Neural cell (in vitro differentiated cells): ENCODE data around the gene INMT. TPM values are rescaled to one million over a fixed set of nuclear protein-coding genes. Genes with fewer than 3 reads are reported as not detected.

Experiments
- H2AFZ ChIP-seq: fragments of 200-600, 300-800 bp; sonication (generic), shearing (Covaris generic); 2 replicates; pipeline ENCODE4 v1.6.0; 2014; ENCODE audit warnings: low read depth, mild to moderate bottlenecking, antibody characterized with exemption, low read length, moderate library complexity
- H3F3A ChIP-seq: fragments of 200-600 bp; shearing (Covaris generic); 2 replicates; pipeline ENCODE4 v1.6.1; 2016; ENCODE audit warnings: mild to moderate bottlenecking, moderate library complexity, mixed read lengths, antibody characterized with exemption, low read length; ENCODE audit not compliant: insufficient read depth, poor library complexity, severe bottlenecking
- H3K27ac ChIP-seq: fragments of 200-600, 300-800 bp; sonication (generic), shearing (Covaris generic); 2 replicates; pipeline ENCODE4 v1.5.1; 2014; ENCODE audit warnings: mild to moderate bottlenecking, low read length, moderate library complexity
- H3K27me3 ChIP-seq: fragments of 300-800, 200-600 bp; sonication (generic), shearing (Covaris generic); 2 replicates; pipeline ENCODE4 v1.6.0; 2014; ENCODE audit warnings: mild to moderate bottlenecking, low read depth, low read length, moderate library complexity; ENCODE audit not compliant: insufficient read depth
- H3K36me3 ChIP-seq: fragments of 300-800, 200-600 bp; sonication (generic), shearing (Covaris generic); 2 replicates; pipeline ENCODE4 v1.5.1; 2014; ENCODE audit warnings: mild to moderate bottlenecking, antibody characterized with exemption, low read length, moderate library complexity; ENCODE audit not compliant: insufficient read depth
- H3K4me2 ChIP-seq: fragments of 300-800, 200-600 bp; sonication (generic), shearing (Covaris generic); 2 replicates; pipeline ENCODE4 v1.6.0; 2014; ENCODE audit warnings: mild to moderate bottlenecking, low read length
- H3K4me3 ChIP-seq: fragments of 300-800, 200-600 bp; sonication (generic), shearing (Covaris generic); 2 replicates; pipeline ENCODE4 v1.5.1; 2014; ENCODE audit warnings: mild to moderate bottlenecking, low read length, moderate library complexity
- H3K79me2 ChIP-seq: fragments of 200-600 bp; shearing (Covaris generic); replicated peaks from 2 replicates; pipeline ENCODE4 v1.6.0; 2014; ENCODE audit warnings: mild to moderate bottlenecking, low read length, moderate library complexity; ENCODE audit not compliant: insufficient read depth
- H3K9ac ChIP-seq: fragments of 300-800, 200-600 bp; sonication (generic), shearing (Covaris generic); 2 replicates; pipeline ENCODE4 v1.6.1; 2016; ENCODE audit warnings: mild to moderate bottlenecking, low read length, mixed read lengths
- H3K9me2 ChIP-seq: fragments of 200-600 bp; shearing (Covaris generic); 2 replicates; pipeline ENCODE4 v1.6.1; 2016; ENCODE audit warnings: mild to moderate bottlenecking, low read length, mixed read lengths; ENCODE audit not compliant: insufficient read depth
- H3K9me3 ChIP-seq: fragments of 200-600, 300-800 bp; sonication (generic), shearing (Covaris generic); 2 replicates; pipeline ENCODE4 v1.6.1; 2016; ENCODE audit warnings: mild to moderate bottlenecking, mixed run types, low read length, moderate library complexity, mixed read lengths
- H4K20me1 ChIP-seq: fragments of 200-600 bp; shearing (Covaris generic); 2 replicates; pipeline ENCODE4 v1.6.1; 2016; ENCODE audit warnings: mild to moderate bottlenecking, mixed run types; ENCODE audit not compliant: insufficient read depth
- EP300 ChIP-seq: fragments of 450-650 bp; conservative IDR thresholded peaks from 2 replicates; pipeline ENCODE4 v1.6.1; 2014; ENCODE audit warnings: antibody characterized with exemption, mild to moderate bottlenecking, moderate library complexity; ENCODE audit not compliant: poor library complexity, severe bottlenecking
- EZH2 ChIP-seq: fragments of 200-600, 300-800 bp; shearing (Covaris generic), sonication (generic); IDR thresholded peaks from 2 replicates; pipeline ENCODE4 v1.6.1; 2014; ENCODE audit warnings: antibody characterized with exemption, low read length, borderline replicate concordance, mild to moderate bottlenecking; ENCODE audit not compliant: insufficient read depth, poor library complexity, severe bottlenecking
- MXI1 ChIP-seq: fragments of 450-650 bp; conservative IDR thresholded peaks from 2 replicates; pipeline ENCODE4 v1.6.1; 2014; ENCODE audit warnings: antibody characterized with exemption, mild to moderate bottlenecking; ENCODE audit not compliant: poor library complexity, severe bottlenecking
- POLR2AphosphoS5 ChIP-seq: IDR thresholded peaks from 2 replicates; pipeline ENCODE4 v1.6.1; 2012
- RAD21 ChIP-seq: fragments of 450-650 bp; conservative IDR thresholded peaks from 2 replicates; pipeline ENCODE4 v1.6.1; 2014; ENCODE audit warnings: antibody characterized with exemption, mild to moderate bottlenecking, moderate library complexity
- SMC3 ChIP-seq: fragments of 450-650 bp; conservative IDR thresholded peaks from 2 replicates; pipeline ENCODE4 v1.6.1; 2014; ENCODE audit warnings: antibody characterized with exemption, mild to moderate bottlenecking, moderate library complexity; ENCODE audit not compliant: poor library complexity
- TAF1 ChIP-seq: IDR thresholded peaks from 2 replicates; pipeline ENCODE4 v1.6.1; 2012; ENCODE audit warnings: low read depth
- polyA plus RNA-seq: library from polyadenylated mRNA; depleted of rRNA; stranded (reverse); fragments of >200 nt; gene quantifications from 2 replicates; pipeline ENCODE4 v1.2.3, GENCODE V29; 2014
- TF ChIP-seq, protein P1 (sequence below): fragments of 450-650 bp; IDR thresholded peaks from 2 replicates; pipeline ENCODE4 v1.5.1; 2014; ENCODE audit warnings: antibody characterized with exemption, mild to moderate bottlenecking, moderate library complexity; ENCODE audit not compliant: poor library complexity, severe bottlenecking
- TF ChIP-seq, protein P2 (sequence below): IDR thresholded peaks from 2 replicates; pipeline ENCODE4 v1.6.1; 2012; ENCODE audit warnings: borderline replicate concordance

INMT gene
- polyA plus RNA-seq, 1 donor from 2014 or later = 0.66 TPM

DNA sequence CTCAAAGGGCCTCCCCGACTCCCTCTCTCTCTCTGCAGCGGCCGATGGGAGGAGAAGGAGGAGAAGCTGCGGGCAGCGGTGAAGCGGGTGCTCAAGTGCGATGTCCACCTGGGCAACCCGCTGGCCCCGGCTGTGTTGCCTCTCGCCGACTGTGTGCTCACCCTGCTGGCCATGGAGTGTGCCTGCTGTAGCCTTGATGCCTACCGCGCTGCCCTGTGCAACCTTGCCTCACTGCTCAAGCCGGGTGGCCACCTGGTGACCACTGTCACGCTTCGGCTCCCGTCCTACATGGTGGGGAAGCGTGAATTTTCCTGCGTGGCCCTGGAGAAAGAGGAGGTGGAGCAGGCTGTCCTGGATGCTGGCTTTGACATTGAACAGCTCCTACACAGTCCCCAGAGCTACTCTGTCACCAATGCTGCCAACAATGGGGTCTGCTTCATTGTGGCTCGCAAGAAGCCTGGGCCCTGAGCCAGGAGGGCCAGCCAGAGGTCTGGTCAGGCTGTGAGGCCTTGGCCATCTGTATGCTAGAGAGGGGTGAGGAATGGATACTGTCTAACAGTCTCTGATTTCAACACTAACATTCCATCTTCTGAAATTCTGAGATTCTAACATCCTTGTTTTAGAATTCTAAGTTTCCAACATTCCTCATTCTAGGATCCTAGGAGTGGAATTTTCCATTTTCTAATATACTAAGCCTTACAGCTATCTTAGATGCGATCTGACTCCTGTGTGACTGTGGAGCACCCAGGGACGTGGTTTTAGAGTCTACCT lies 3.6 kb downstream of the INMT start:
- H4K20me1 ChIP-seq = no peaks in the 10 kb centered on the region
- no peaks in the 10 kb centered on the region for H3K36me3 ChIP-seq
- no peak overlapping the region for H2AFZ ChIP-seq
- H3K9me2 ChIP-seq = no peaks in the 10 kb centered on the region
- H3K9me3 ChIP-seq = no peaks in the 10 kb centered on the region
- H3K4me3 ChIP-seq = no peak overlapping the region
- no peaks in the 10 kb centered on the region for H3K79me2 ChIP-seq
- no peaks in the 10 kb centered on the region for H3K27me3 ChIP-seq
- H3F3A ChIP-seq = no peaks in the 10 kb centered on the region
- H3K9ac ChIP-seq = no peak overlapping the region
- H3K4me2 ChIP-seq = no peak overlapping the region
- H3K27ac ChIP-seq = no peak overlapping the region
- TF ChIP-seq EZH2 (no peak), SMC3 (no peak), MXI1 (no peak), RAD21 (no peak), POLR2AphosphoS5 (no peak), EP300 (no peak), TAF1 (no peak)
- TF ChIP-seq, protein P1, sequence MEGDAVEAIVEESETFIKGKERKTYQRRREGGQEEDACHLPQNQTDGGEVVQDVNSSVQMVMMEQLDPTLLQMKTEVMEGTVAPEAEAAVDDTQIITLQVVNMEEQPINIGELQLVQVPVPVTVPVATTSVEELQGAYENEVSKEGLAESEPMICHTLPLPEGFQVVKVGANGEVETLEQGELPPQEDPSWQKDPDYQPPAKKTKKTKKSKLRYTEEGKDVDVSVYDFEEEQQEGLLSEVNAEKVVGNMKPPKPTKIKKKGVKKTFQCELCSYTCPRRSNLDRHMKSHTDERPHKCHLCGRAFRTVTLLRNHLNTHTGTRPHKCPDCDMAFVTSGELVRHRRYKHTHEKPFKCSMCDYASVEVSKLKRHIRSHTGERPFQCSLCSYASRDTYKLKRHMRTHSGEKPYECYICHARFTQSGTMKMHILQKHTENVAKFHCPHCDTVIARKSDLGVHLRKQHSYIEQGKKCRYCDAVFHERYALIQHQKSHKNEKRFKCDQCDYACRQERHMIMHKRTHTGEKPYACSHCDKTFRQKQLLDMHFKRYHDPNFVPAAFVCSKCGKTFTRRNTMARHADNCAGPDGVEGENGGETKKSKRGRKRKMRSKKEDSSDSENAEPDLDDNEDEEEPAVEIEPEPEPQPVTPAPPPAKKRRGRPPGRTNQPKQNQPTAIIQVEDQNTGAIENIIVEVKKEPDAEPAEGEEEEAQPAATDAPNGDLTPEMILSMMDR = no peak
- TF ChIP-seq, protein P2, sequence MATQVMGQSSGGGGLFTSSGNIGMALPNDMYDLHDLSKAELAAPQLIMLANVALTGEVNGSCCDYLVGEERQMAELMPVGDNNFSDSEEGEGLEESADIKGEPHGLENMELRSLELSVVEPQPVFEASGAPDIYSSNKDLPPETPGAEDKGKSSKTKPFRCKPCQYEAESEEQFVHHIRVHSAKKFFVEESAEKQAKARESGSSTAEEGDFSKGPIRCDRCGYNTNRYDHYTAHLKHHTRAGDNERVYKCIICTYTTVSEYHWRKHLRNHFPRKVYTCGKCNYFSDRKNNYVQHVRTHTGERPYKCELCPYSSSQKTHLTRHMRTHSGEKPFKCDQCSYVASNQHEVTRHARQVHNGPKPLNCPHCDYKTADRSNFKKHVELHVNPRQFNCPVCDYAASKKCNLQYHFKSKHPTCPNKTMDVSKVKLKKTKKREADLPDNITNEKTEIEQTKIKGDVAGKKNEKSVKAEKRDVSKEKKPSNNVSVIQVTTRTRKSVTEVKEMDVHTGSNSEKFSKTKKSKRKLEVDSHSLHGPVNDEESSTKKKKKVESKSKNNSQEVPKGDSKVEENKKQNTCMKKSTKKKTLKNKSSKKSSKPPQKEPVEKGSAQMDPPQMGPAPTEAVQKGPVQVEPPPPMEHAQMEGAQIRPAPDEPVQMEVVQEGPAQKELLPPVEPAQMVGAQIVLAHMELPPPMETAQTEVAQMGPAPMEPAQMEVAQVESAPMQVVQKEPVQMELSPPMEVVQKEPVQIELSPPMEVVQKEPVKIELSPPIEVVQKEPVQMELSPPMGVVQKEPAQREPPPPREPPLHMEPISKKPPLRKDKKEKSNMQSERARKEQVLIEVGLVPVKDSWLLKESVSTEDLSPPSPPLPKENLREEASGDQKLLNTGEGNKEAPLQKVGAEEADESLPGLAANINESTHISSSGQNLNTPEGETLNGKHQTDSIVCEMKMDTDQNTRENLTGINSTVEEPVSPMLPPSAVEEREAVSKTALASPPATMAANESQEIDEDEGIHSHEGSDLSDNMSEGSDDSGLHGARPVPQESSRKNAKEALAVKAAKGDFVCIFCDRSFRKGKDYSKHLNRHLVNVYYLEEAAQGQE = no peak

DNA sequence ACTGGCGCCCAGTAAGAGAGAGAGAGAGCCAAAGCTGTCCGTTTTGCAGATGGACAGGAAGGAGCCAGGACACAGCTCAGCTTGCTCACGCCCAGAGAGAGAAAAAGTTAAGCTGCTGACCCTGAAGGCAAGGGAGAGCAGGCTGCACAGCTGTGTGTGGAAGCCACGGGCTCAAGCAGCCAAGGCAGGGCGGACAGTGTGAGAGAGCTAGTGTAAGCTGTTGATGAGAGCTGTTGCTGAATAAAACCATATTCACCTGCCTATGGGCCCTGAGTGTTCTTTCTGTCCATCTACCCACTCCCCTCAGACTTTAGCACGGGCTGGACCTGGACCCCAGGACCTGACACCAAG lies 5.4 kb downstream of the INMT start:
- Histone ChIP-seq H2AFZ (no peak overlapping the region), H3F3A (no peaks in the 10 kb centered on the region), H4K20me1 (no peaks in the 10 kb centered on the region), H3K27ac (no peak overlapping the region), H3K4me3 (no peak overlapping the region), H3K79me2 (no peaks in the 10 kb centered on the region), H3K4me2 (no peak overlapping the region), H3K9me2 (no peaks in the 10 kb centered on the region), H3K9me3 (no peaks in the 10 kb centered on the region), H3K36me3 (no peaks in the 10 kb centered on the region), H3K27me3 (no peaks in the 10 kb centered on the region), H3K9ac (no peak overlapping the region)
- TF ChIP-seq TAF1 = no peak
- TF ChIP-seq, protein P1 = no peak
- no peak for TF ChIP-seq SMC3
- no peak for TF ChIP-seq POLR2AphosphoS5
- TF ChIP-seq MXI1 = no peak
- no peak for TF ChIP-seq EZH2
- TF ChIP-seq EP300 = no peak
- TF ChIP-seq, protein P2 = no peak
- no peak for TF ChIP-seq RAD21
